ENCODE measurements around the gene GMPR2. TPM values are rescaled to one million over a fixed set of nuclear protein-coding genes. Genes with fewer than 3 reads are reported as not detected.
A peak's percentile ranks its signal among the peaks of the same experiment; 100 is the strongest.

Gene GMPR2
- total RNA-seq, 1 donor from 2014 or later: 98.4 TPM

DNA sequence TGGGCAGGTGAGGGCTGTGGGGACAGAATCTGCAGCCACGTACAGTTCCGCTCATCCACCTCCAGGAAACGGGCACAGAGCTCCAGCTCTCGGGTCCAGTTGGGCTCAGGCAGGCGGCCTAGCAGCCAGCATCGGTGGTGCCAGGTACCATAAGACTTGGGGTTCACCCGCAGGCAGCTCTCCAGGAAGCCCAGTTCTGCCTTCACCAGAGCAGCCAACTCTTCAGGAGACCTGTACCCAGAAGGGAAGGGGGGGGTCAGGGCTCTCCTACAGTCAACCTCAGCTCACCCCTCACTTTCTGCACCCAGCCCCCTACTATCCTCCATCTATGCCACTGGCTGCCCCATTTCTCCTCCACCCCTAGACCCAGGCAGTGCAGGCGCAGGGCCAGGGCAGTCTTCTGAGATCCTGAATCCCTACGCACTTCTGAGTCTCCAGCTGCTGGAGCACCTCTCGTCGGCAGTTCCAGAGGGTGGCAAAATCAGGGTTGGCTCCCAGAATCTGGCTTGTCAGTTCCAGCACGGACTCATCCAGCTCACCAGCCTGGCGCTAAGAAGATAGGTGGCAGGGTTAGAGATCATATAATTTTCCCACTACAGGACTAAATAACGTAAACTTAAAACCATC, 37.3 kb downstream of the GMPR2 start:
- DNase-seq (ENCODE audit: low spot score): no peak
- Histone ChIP-seq H2AFZ (replicated peaks) (no peak overlapping the region), H3K4me2 (no peak overlapping the region), H3K4me1 (peaks cover 6% of the 10 kb centered on the region), H3K9ac (no peak overlapping the region), H3K36me3 (no peaks in the 10 kb centered on the region), H3K27me3 (no peaks in the 10 kb centered on the region), H3K9me3 (ENCODE audit: low read depth) (no peaks in the 10 kb centered on the region), H3K27ac (no peak overlapping the region), H3K4me3 (no peak overlapping the region), H3F3A (ENCODE audit: low read depth) (peaks cover 10% of the 10 kb centered on the region), H3K79me2 (ENCODE audit: low read depth) (peaks cover 8% of the 10 kb centered on the region), H4K20me1 (ENCODE audit: low read depth) (no peaks in the 10 kb centered on the region)
- no peak for TF ChIP-seq EZH2phosphoT487 (IDR thresholded peaks at IDR 0.05)
- TF ChIP-seq EZH2 (IDR thresholded peaks at IDR 0.05): no peak
- TF ChIP-seq, protein P1, sequence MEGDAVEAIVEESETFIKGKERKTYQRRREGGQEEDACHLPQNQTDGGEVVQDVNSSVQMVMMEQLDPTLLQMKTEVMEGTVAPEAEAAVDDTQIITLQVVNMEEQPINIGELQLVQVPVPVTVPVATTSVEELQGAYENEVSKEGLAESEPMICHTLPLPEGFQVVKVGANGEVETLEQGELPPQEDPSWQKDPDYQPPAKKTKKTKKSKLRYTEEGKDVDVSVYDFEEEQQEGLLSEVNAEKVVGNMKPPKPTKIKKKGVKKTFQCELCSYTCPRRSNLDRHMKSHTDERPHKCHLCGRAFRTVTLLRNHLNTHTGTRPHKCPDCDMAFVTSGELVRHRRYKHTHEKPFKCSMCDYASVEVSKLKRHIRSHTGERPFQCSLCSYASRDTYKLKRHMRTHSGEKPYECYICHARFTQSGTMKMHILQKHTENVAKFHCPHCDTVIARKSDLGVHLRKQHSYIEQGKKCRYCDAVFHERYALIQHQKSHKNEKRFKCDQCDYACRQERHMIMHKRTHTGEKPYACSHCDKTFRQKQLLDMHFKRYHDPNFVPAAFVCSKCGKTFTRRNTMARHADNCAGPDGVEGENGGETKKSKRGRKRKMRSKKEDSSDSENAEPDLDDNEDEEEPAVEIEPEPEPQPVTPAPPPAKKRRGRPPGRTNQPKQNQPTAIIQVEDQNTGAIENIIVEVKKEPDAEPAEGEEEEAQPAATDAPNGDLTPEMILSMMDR (IDR thresholded peaks at IDR 0.05): no peak
- Mint-ChIP-seq H3K4me1 (peaks cover 15% of the 10 kb centered on the region), H3K9me3 (no peaks in the 10 kb centered on the region), H3K27me3 (ENCODE audit: insufficient read depth, low read depth) (peaks cover 8% of the 10 kb centered on the region), H3K4me3 (peak overlapping the region; percentile 91), H3K27ac (no peak overlapping the region), H3K36me3 (peaks cover 2% of the 10 kb centered on the region)

GRCh38 chr14:24270537-24271133, 37.9 kb downstream of the GMPR2 start:
- no peak for DNase-seq (ENCODE audit: low spot score)
- H3K4me1 Mint-ChIP-seq: peaks cover 15% of the 10 kb centered on the region
- no peaks in the 10 kb centered on the region for H3K9me3 Mint-ChIP-seq
- Histone ChIP-seq H2AFZ (replicated peaks) (peak overlapping the region; percentile 91), H3K36me3 (no peaks in the 10 kb centered on the region), H3K27me3 (no peaks in the 10 kb centered on the region), H3K79me2 (ENCODE audit: low read depth) (peaks cover 8% of the 10 kb centered on the region), H3F3A (ENCODE audit: low read depth) (peaks cover 10% of the 10 kb centered on the region), H3K4me2 (peak overlapping the region; percentile 82), H3K27ac (no peak overlapping the region), H3K4me3 (peak overlapping the region; percentile 86), H4K20me1 (ENCODE audit: low read depth) (no peaks in the 10 kb centered on the region), H3K9me3 (ENCODE audit: low read depth) (no peaks in the 10 kb centered on the region), H3K9ac (peak overlapping the region; percentile 68), H3K4me1 (peaks cover 6% of the 10 kb centered on the region)
- TF ChIP-seq EZH2 (IDR thresholded peaks at IDR 0.05) (no peak), EZH2phosphoT487 (IDR thresholded peaks at IDR 0.05) (no peak)
- TF ChIP-seq, protein P1 (IDR thresholded peaks at IDR 0.05): no peak
- peaks cover 8% of the 10 kb centered on the region for H3K27me3 Mint-ChIP-seq (ENCODE audit: insufficient read depth, low read depth)
- peak overlapping the region; percentile 90 for H3K27ac Mint-ChIP-seq
- peaks cover 2% of the 10 kb centered on the region for H3K36me3 Mint-ChIP-seq
- H3K4me3 Mint-ChIP-seq: peak overlapping the region; percentile 91

DNA sequence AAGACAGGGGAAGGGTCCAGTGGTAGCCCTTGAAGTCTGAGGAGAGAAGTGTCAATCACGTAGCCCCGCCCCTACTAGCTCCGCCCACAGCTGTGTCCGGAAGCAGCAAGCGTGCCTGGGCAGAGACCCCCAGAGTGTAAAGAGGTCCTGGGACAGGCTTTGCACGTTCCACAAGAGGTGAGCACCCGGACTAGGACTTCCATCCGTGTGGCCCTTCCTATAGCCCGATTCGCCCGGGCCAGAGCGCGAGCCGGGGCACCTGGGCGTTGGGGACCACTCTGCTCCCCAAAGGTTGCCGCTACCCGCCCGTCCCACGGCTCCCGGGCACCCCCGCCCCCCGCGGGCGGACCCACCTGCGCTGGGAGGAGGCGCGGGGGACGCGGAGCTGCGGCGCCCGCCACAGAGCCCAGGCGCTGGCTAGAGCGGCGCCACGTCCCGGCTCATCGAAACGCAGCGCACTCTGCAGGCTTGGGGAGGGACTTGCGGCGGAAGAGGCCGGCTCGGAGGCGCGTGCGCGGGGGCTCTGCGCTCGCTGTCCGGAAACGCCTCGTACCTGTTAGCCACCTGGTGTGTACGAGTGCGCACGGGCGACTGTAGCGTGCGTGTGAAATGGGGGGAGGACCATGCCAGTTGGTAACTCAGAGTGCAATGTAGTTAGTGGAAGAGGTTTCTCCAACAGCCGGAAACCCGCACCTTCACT, 38.6 kb downstream of the GMPR2 start, which contains the start of gene RABGGTA:
TSS of gene RABGGTA (minus strand) at position 464 of the 700 bp plus-strand sequence. CDS start 482 bp downstream, outside the sequence.
- Histone ChIP-seq H3F3A (ENCODE audit: low read depth) (peaks cover 10% of the 10 kb centered on the region), H4K20me1 (ENCODE audit: low read depth) (no peaks in the 10 kb centered on the region), H3K79me2 (ENCODE audit: low read depth) (peaks cover 8% of the 10 kb centered on the region), H2AFZ (replicated peaks) (peak within 1 kb of the TSS; percentile 91), H3K27me3 (no peaks in the 10 kb centered on the region), H3K27ac (peak within 1 kb of the TSS; percentile 79), H3K4me1 (peaks cover 6% of the 10 kb centered on the region), H3K9me3 (ENCODE audit: low read depth) (no peaks in the 10 kb centered on the region), H3K9ac (peak within 1 kb of the TSS; percentile 68), H3K4me3 (peak within 1 kb of the TSS; percentile 86), H3K4me2 (peak within 1 kb of the TSS; percentile 82), H3K36me3 (no peaks in the 10 kb centered on the region)
- Mint-ChIP-seq H3K4me1 (peaks cover 15% of the 10 kb centered on the region), H3K27me3 (ENCODE audit: insufficient read depth, low read depth) (peaks cover 8% of the 10 kb centered on the region), H3K4me3 (peak within 1 kb of the TSS; percentile 91), H3K27ac (peak within 1 kb of the TSS; percentile 90), H3K36me3 (peaks cover 2% of the 10 kb centered on the region), H3K9me3 (no peaks in the 10 kb centered on the region)
- no peak for TF ChIP-seq EZH2phosphoT487 (IDR thresholded peaks at IDR 0.05)
- TF ChIP-seq, protein P1 (IDR thresholded peaks at IDR 0.05): peak; percentile 78
- DNase-seq (ENCODE audit: low spot score): peak; percentile 96
